Measurements from ENCODE around the gene PDX1. TPM values are rescaled to one million over a fixed set of nuclear protein-coding genes. Genes with fewer than 3 reads are reported as not detected.

The PDX1 gene
- total RNA-seq, 4 donors from 2014 or later: not detected

DNA sequence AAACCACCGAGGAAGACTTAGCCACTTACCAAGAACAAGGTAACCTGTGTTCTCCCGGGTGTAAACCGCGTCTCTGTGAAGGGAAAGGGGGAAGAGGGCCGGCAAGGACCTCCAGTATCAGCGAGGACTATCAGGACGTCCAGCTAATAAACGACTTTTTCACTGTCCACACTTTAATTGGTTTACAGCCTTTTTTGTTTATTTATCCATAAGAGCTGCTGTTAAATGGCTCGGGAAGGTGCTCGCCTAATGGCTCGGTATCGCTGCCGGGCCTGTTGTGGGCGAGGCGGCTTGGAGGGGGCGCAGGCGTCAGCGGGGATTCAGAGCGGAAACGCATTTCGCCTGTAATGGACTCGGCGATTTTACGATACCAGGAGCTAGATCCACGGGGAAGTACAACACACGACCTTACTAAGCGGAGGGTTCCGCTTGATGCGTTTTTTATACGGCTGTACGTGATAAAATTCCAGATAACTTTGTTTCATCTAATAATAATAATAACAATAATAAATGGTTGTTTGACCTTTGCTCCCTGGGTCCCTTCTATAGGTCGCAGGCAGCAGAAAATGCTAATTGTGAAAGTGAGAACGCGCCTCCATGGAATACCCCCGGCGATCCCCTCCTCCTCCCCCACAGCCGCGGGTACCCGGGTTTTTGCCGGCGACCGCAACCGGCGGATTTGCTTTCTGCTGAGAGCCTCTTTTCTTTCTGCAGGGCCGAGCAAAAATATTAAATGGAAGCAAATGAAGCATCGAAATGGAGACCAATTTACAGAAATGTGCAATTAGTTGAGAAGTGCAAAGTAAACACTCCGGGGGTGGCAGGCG is 2.5 kb upstream of the PDX1 start:
- no peak overlapping the region for H3K4me3 ChIP-seq (replicated peaks in 1 of 3)
- no peaks in the 10 kb centered on the region for H3K36me3 ChIP-seq
- H3K27me3 ChIP-seq: peaks cover 42% of the 10 kb centered on the region
- intact Hi-C loops (cut with DNase I): no loop called here
- no peaks in the 10 kb centered on the region for H3K9me3 ChIP-seq
- 5 to 6% methylated on average over 48 of the region's 48 CpGs for WGBS, 2 donors
- peaks cover 23 to 34% of the 10 kb centered on the region in 2 donors for H3K4me1 ChIP-seq
- TF ChIP-seq, protein P1, sequence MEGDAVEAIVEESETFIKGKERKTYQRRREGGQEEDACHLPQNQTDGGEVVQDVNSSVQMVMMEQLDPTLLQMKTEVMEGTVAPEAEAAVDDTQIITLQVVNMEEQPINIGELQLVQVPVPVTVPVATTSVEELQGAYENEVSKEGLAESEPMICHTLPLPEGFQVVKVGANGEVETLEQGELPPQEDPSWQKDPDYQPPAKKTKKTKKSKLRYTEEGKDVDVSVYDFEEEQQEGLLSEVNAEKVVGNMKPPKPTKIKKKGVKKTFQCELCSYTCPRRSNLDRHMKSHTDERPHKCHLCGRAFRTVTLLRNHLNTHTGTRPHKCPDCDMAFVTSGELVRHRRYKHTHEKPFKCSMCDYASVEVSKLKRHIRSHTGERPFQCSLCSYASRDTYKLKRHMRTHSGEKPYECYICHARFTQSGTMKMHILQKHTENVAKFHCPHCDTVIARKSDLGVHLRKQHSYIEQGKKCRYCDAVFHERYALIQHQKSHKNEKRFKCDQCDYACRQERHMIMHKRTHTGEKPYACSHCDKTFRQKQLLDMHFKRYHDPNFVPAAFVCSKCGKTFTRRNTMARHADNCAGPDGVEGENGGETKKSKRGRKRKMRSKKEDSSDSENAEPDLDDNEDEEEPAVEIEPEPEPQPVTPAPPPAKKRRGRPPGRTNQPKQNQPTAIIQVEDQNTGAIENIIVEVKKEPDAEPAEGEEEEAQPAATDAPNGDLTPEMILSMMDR (IDR thresholded peaks at IDR 0.05): no peak
- TF ChIP-seq POLR2A (IDR thresholded peaks at IDR 0.05): no peak
- no peak overlapping the region for H3K27ac ChIP-seq
- no peak for DNase-seq

DNA sequence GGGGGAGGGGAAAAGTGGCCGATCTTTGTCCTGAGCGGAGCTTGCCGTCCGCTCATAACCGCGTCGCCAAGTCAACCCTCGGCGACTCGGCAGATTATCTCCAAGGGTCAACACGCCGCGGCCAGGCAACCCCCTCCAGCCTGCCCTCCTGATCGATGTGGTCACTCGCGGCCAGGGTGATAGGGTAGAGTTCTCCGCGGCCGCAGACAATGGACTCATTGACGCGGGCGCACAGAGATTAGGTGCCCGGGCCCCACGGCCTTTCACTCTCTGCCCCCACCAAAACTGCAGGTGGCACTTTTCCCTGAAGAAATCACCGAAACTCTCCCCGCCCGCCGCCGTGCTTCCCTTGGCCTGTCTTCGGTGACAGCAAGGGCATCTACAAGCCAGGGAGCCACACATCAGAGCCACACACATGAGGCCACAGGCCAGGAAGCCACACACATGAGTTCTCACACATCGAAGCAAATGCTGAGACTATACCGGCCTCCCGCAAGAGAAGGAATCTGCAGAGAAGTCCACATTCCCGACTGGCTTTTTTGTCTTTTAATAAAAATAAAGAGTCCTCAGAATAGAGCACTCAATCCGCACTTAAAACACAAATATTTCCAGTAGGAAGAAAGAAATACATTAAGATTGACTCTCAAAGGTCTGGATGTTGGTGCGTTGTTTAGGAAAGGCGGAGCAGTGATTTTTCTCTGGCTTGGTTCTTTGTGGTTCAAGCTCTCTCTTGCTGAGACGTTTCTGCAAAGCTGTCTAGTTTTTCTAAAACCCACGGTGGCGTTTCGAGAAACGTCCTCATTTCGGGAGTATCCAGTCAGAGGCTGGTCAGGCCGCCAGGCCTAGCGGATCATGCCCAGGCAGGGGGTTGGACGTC is 1.5 kb upstream of the PDX1 start:
- no peak for TF ChIP-seq POLR2A (IDR thresholded peaks at IDR 0.05)
- TF ChIP-seq, protein P1 (IDR thresholded peaks at IDR 0.05): no peak
- H3K27me3 ChIP-seq: peaks cover 50% of the 10 kb centered on the region
- H3K27ac ChIP-seq: no peak overlapping the region
- no peak for DNase-seq
- H3K4me1 ChIP-seq: peaks cover 23 to 34% of the 10 kb centered on the region in 2 donors
- 10 to 11% methylated on average over 37 to 42 of the region's 46 CpGs for WGBS, 2 donors
- no peaks in the 10 kb centered on the region for H3K36me3 ChIP-seq
- no peak overlapping the region for H3K4me3 ChIP-seq (replicated peaks in 1 of 3)
- H3K9me3 ChIP-seq: no peaks in the 10 kb centered on the region
- intact Hi-C loops (cut with DNase I): no loop called here

DNA sequence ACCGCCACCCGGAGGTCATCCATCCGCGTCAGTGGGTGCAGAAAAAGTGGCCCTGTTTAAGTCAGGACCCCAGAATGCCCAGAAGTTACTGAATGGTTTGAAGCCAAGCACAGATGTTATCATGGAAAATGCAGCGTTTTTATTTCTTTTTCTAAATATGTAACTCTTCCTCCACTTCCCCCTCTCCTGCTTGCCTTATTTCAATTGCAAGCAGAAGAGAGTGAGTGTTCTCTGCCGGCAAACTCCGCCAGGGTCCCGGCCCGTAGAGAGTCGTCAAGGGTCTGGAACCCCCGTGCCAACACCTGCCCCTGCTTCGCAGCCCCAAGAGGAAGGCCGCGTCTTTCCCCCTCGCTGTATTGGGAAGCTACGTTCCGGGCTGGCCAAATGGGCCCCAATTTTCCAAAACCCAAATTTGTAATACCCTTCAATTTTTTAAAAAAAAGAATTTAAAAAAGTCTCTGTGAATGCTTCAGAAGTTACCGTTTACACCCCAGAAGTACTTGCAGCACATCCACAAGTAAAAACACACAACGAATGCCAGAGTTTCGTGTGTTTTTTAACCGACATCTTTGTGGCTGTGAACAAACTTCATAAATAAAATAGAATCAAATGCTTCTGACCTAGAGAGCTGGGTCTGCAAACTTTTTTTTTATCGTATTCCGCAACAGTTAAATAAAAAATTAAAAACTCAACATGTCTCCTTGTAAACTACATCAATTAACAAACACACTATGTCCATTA is 712 bp upstream of the PDX1 start:
- Histone ChIP-seq H3K9me3 (no peaks in the 10 kb centered on the region), H3K27ac (no peak overlapping the region), H3K36me3 (no peaks in the 10 kb centered on the region), H3K4me1 (peaks cover 23 to 34% of the 10 kb centered on the region in 2 donors), H3K27me3 (peaks cover 58% of the 10 kb centered on the region), H3K4me3 (replicated peaks in 1 of 3) (no peak overlapping the region)
- DNase-seq: no peak
- TF ChIP-seq POLR2A (IDR thresholded peaks at IDR 0.05): no peak
- TF ChIP-seq, protein P1 (IDR thresholded peaks at IDR 0.05): no peak
- intact Hi-C loops (cut with DNase I): no loop called here
- 11 to 15% methylated on average over 23 of the region's 23 CpGs for WGBS, 2 donors

DNA sequence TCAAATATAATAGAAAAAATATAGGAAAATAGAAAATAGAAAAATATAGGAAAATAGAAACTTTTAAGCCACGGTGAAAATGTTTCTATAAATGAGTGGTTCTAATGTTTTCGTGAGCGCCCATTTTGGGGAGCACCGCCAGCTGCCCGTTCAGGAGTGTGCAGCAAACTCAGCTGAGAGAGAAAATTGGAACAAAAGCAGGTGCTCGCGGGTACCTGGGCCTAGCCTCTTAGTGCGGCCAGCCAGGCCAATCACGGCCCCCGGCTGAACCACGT is 204 bp upstream of the PDX1 start:
- DNase-seq: no peak
- Histone ChIP-seq H3K9me3 (no peaks in the 10 kb centered on the region), H3K4me3 (replicated peaks in 1 of 3) (peak overlapping the region in 1 of 3 donors; percentile 6), H3K27me3 (peaks cover 58% of the 10 kb centered on the region), H3K27ac (no peak overlapping the region), H3K4me1 (peaks cover 23 to 34% of the 10 kb centered on the region in 2 donors), H3K36me3 (no peaks in the 10 kb centered on the region)
- intact Hi-C loops (cut with DNase I): no loop called here
- no peak for TF ChIP-seq POLR2A (IDR thresholded peaks at IDR 0.05)
- TF ChIP-seq, protein P1 (IDR thresholded peaks at IDR 0.05): no peak
- 4 to 9% methylated on average over 8 to 11 of the region's 11 CpGs for WGBS, 2 donors
